Ectodermal cell (in vitro differentiated cells): ENCODE data around the gene NT5DC3.

ENCODE experiments used
- H3K27ac ChIP-seq: 2 replicates; pipeline ENCODE4 v1.7.0; 2013; ENCODE audit warnings: mild to moderate bottlenecking, low read depth, low read length; ENCODE audit not compliant: insufficient read depth, poor library complexity, severe bottlenecking
- H3K27me3 ChIP-seq: 2 replicates; pipeline ENCODE4 v1.7.0; 2013; ENCODE audit warnings: mild to moderate bottlenecking, low read length; ENCODE audit not compliant: insufficient read depth, control insufficient read depth, poor library complexity, severe bottlenecking
- H3K36me3 ChIP-seq: one replicate; pipeline ENCODE4 v1.7.0; 2013; ENCODE audit warnings: low read length; ENCODE audit not compliant: control insufficient read depth, insufficient read depth
- H3K4me1 ChIP-seq: one replicate; pipeline ENCODE4 v1.7.0; 2013; ENCODE audit warnings: low read length; ENCODE audit not compliant: control insufficient read depth, insufficient read depth
- H3K4me3 ChIP-seq: 2 replicates; pipeline ENCODE4 v1.7.0; 2013; ENCODE audit warnings: low read depth, low read length, control low read depth; ENCODE audit not compliant: insufficient read depth
- H3K9me3 ChIP-seq: 2 replicates; pipeline ENCODE4 v1.7.0; 2013; ENCODE audit warnings: mild to moderate bottlenecking, low read length, moderate library complexity; ENCODE audit not compliant: control insufficient read depth
- WGBS, 2 experiments: methylation state at CpG; one replicate each; pipeline ENCODE4 v1.1.7; 2013; ENCODE audit warnings: missing lambda C conversion rate in 2 of 2; 5-methylcytosine and 5-hydroxymethylcytosine counted together

Gene NT5DC3

DNA sequence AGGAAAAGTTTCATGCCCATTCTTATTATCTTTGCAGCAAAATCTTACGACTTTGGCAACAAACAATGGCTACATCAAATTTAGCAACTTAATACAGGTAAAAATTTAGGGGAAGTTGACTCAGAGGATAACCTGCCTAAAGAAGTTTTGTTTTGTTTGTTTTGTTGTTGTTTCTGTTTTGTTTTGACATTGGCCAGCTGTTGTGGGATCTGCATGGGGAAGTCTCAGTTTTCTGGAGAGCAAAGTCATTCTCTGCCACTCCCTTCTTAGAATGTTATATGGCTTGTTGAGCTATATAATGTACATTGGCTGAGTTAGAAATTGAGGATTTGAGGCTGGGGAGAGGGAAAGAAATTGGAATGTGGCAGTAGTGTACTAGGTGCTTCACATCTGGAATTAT is 109.5 kb downstream of the NT5DC3 start:
- H3K4me3 ChIP-seq = no peak overlapping the region
- no peaks in the 10 kb centered on the region for H3K27me3 ChIP-seq
- no peak overlapping the region for H3K27ac ChIP-seq
- 90% methylated on average over 1 of the region's 1 CpG; no CpG with 5 or more reads in 1 of the 2 experiments for WGBS, 2 experiments
- no peaks in the 10 kb centered on the region for H3K9me3 ChIP-seq
- H3K36me3 ChIP-seq = no peaks in the 10 kb centered on the region
- no peaks in the 10 kb centered on the region for H3K4me1 ChIP-seq

DNA sequence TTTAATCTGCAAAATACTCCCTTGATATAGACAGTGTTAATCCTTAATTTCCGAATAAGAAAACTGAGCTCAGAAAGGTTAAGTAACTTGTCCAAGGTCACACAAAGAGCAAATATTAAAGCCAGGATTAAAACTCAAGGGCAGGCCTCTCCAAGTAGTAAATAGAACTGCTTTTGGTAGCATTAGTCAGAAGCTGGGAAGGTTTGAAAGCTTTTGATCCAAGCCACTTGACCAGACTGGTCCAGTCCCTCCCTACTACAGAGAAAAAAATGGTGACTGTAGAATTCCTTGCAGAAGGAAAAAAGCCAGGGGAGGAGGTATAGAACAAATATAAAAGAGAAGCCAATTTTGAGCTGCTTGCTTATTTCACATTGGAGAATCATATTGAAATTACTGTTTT is 111.5 kb downstream of the NT5DC3 start:
- Histone ChIP-seq H3K36me3 (no peaks in the 10 kb centered on the region), H3K9me3 (no peaks in the 10 kb centered on the region), H3K27ac (no peak overlapping the region), H3K4me3 (no peak overlapping the region), H3K4me1 (no peaks in the 10 kb centered on the region), H3K27me3 (no peaks in the 10 kb centered on the region)
- 89 to 100% methylated on average over 1 of the region's 1 CpG for WGBS, 2 experiments

DNA sequence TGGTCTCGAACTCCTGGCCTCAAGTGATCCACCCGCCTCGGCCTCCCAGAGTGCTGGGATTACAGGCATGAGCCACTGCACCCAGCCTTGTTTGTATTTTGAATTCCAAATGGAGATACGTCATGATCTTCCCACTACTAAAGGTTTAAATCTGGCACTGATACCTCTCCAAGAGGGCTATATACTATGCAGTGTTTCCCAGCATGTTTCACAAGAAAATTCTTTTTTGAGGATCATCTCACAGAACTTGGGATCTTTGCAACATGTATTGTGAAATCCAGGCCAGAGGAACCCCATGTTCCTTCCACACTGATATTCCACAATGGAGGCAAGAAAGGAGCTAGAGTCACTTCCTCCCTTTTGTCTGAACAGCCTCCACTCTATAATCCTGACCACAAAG is 112.7 kb downstream of the NT5DC3 start:
- no peaks in the 10 kb centered on the region for H3K4me1 ChIP-seq
- H3K36me3 ChIP-seq = no peaks in the 10 kb centered on the region
- no peak overlapping the region for H3K27ac ChIP-seq
- WGBS, 2 experiments = 88 to 93% methylated on average over 4 of the region's 4 CpGs
- no peaks in the 10 kb centered on the region for H3K27me3 ChIP-seq
- no peak overlapping the region for H3K4me3 ChIP-seq
- no peaks in the 10 kb centered on the region for H3K9me3 ChIP-seq

DNA sequence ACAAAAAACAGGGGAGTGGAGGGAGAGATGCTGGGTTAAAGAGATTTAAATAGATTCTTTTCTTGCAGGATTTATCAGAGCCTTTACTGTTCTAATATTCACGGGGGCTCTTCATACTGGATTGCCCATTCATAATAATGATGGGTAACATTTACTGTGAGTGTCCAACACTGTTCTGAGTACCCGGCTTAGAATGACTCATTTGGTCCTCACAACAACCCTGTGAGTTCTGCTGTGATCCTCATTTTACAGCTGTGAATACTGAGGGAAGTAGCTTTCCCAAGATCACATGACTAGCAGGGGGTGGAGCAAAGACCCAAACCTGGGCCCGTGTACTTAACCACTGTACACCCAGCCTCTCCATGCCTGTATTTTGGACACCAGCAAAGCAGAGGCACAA is 113.4 kb downstream of the NT5DC3 start:
- 82 to 88% methylated on average over 3 of the region's 3 CpGs for WGBS, 2 experiments
- Histone ChIP-seq H3K4me3 (no peak overlapping the region), H3K4me1 (no peaks in the 10 kb centered on the region), H3K27me3 (no peaks in the 10 kb centered on the region), H3K36me3 (no peaks in the 10 kb centered on the region), H3K9me3 (no peaks in the 10 kb centered on the region), H3K27ac (no peak overlapping the region)

DNA sequence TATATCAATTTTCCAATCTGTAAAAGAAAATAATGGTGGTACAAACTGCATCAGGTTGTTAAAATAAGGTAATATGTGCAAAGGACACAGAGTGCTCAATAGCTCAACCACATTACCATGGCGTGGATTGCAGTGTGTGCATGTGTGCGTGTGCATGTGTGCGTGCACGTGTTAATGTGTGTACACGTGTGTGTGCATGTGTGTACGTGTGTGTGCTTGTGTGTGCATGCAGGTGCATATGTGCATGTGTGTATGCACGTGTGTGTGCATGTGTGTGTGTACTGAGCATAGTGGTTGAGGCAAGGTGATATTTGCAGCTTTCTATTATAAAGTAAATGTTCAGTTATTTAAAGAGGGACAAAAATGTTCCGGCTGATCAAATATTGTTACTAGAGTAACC is 115.6 kb downstream of the NT5DC3 start:
- 91 to 92% methylated on average over 7 to 8 of the region's 8 CpGs for WGBS, 2 experiments
- no peaks in the 10 kb centered on the region for H3K36me3 ChIP-seq
- H3K4me3 ChIP-seq = no peak overlapping the region
- H3K27me3 ChIP-seq = no peaks in the 10 kb centered on the region
- no peak overlapping the region for H3K27ac ChIP-seq
- no peaks in the 10 kb centered on the region for H3K9me3 ChIP-seq
- no peaks in the 10 kb centered on the region for H3K4me1 ChIP-seq
